PC-9 (cell line): Measurements from ENCODE around the gene TSPYL4.

Experiments used
- CTCF ChIP-seq: fragments of 200-600 bp; sonication (generic); conservative IDR thresholded peaks from 2 replicates; pipeline ENCODE4 v1.6.1; 2017; ENCODE audit warnings: mixed run types, antibody characterized with exemption, mild to moderate bottlenecking, moderate library complexity
- EZH2 ChIP-seq: fragments of 200-600 bp; sonication (generic); IDR thresholded peaks from 2 replicates; pipeline ENCODE4 v1.8.0; 2017; ENCODE audit warnings: antibody characterized with exemption, low read depth

GRCh38 chr6:116298273-116298672, 44.4 kb upstream of the TSPYL4 start:
- no peak for TF ChIP-seq CTCF
- no peak for TF ChIP-seq EZH2
